ENCODE measurements around the gene GRAMD2A. TPM values are rescaled to one million over a fixed set of nuclear protein-coding genes. Genes with fewer than 3 reads are reported as not detected.

The GRAMD2A gene
- total and polyA plus RNA-seq, 10 of the 15 experiments (the other 5 are each of a cell fraction or from before 2014, with no cell fraction given) = 0.02 to 0.35 TPM; not detected in 8

- no peak for TF ChIP-seq REST (IDR thresholded peaks at IDR 0.05; ENCODE audit: low read depth, low read length)
- no peak for TF ChIP-seq HCFC1 (IDR thresholded peaks at IDR 0.05; ENCODE audit: low read length)
- TF ChIP-seq IRF3 (IDR thresholded peaks at IDR 0.05) = no peak
- no peak for TF ChIP-seq CHD4 (IDR thresholded peaks at IDR 0.05)
Observed at GRCh38 chr15:72168808-72169190, 28.8 kb downstream of the GRAMD2A start (continued).

GRCh38 chr15:72168131-72168807 lies 29.3 kb downstream of the GRAMD2A start:
- 8% methylated on average over 7 of the region's 7 CpGs for WGBS (ENCODE audit: insufficient coverage, insufficient replicate concordance, low lambda C conversion rate, missing lambda C conversion rate)
- peak; percentile 41 for ATAC-seq
- DNase-seq (ENCODE audit: low read depth, low spot score) = no peak
- Histone ChIP-seq H3K27me3 (replicated peaks in 1 of 2; ENCODE audit: control insufficient read depth in 2 of 2, insufficient read depth in 2 of 2, low read length in 1 of 2) (peaks cover 0 to 2% of the 10 kb centered on the region in 2 experiments; a peak in 2 of 4 replicates), H3K4me1 (ENCODE audit: control insufficient read depth, insufficient read depth, low read length) (no peaks in the 10 kb centered on the region), H3K4me2 (ENCODE audit: control insufficient read depth, insufficient read depth) (no peak overlapping the region), H4K20me1 (ENCODE audit: control insufficient read depth, insufficient read depth) (no peaks in the 10 kb centered on the region), H3K79me2 (ENCODE audit: control insufficient read depth, insufficient read depth, low read length) (no peaks in the 10 kb centered on the region), H3K9me3 (replicated peaks; ENCODE audit: control insufficient read depth, insufficient read depth, low read length) (no peaks in the 10 kb centered on the region), H3K36me3 (ENCODE audit: control insufficient read depth in 2 of 2, insufficient read depth in 2 of 2, low read length in 1 of 2) (no peaks in the 10 kb centered on the region), H2AFZ (ENCODE audit: control insufficient read depth, low read depth, low read length) (no peak overlapping the region), H3K27ac (ENCODE audit: control insufficient read depth, insufficient read depth) (no peak overlapping the region), H3K4me3 (no peak overlapping the region), H3K9ac (ENCODE audit: control insufficient read depth, insufficient read depth, low read length) (no peak overlapping the region)
- ChIA-PET RAD21 (ENCODE audit: unreplicated experiment) (interaction anchor here (0.6 kb wide), 1 partner anchor 425 kb away, joined by 3 read pairs; no protein-coding TSS in a partner anchor), POLR2A (interaction anchor here (0.6 kb wide), 1 partner anchor 69 kb away, joined by 6 read pairs; no protein-coding TSS in a partner anchor), SMC1A (ENCODE audit: uncharacterized antibody, unreplicated experiment) (no interaction called here), CTCF (no interaction called here)
- BruUV-seq (replicated peaks) = no TSS peak
- in situ Hi-C loops (cut with MboI) = no loop called here
- intact Hi-C loops (cut with micrococcal nuclease; ENCODE audit: unreplicated experiment) = no loop called here
- FAIRE-seq = no peak
- TF ChIP-seq NFIC (IDR thresholded peaks at IDR 0.05; ENCODE audit: low read depth, low read length) (no peak), PAX5 (IDR thresholded peaks at IDR 0.05; ENCODE audit: borderline replicate concordance, low read depth, low read length) (no peak), DPF2 (IDR thresholded peaks at IDR 0.05) (no peak), E2F8 (IDR thresholded peaks at IDR 0.05; ENCODE audit: low read depth, partially characterized antibody) (no peak), FOXM1 (IDR thresholded peaks at IDR 0.05; ENCODE audit: low read depth, low read length) (no peak), EZH2 (IDR thresholded peaks at IDR 0.05; ENCODE audit: borderline replicate concordance, control insufficient read depth, low read depth, low read length) (no peak), MXI1 (IDR thresholded peaks at IDR 0.05; ENCODE audit: low read depth, low read length) (no peak), MLLT1 (IDR thresholded peaks at IDR 0.05) (no peak)
